ENCODE data around the gene TNS2.

TNS2 gene

DNA sequence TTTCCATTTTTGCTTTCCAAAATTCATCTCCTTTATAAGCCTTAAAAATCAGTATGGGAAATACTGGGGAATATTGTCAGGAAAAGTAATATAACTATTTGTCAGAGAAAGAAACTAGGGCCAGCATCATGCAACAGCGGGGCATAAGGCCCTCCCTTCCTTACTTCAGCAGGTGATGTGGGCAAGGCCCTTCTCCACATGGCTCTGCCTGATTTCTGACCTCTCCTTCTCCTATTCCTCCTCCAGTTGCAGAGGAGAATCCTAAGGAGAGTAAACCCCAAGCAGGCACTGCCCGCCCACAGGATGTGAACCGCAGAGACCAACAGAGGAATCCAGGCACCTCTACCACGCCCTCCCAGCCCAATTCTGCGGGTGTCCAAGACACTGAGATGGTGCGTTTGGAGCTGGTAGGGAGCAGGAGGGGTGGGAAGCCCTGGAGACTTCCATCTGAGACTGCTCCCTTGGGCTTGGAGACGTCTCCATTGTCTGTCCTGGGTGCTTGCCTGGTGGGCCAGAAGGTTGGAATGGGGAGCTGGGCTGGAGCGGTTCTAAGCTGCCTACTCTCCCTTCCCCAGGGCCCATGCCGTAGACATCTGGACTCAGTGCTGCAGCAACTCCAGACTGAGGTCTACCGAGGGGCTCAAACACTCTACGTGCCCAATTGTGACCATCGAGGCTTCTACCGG is 50.7 kb downstream of the TNS2 start:
- TF ChIP-seq, protein P1, sequence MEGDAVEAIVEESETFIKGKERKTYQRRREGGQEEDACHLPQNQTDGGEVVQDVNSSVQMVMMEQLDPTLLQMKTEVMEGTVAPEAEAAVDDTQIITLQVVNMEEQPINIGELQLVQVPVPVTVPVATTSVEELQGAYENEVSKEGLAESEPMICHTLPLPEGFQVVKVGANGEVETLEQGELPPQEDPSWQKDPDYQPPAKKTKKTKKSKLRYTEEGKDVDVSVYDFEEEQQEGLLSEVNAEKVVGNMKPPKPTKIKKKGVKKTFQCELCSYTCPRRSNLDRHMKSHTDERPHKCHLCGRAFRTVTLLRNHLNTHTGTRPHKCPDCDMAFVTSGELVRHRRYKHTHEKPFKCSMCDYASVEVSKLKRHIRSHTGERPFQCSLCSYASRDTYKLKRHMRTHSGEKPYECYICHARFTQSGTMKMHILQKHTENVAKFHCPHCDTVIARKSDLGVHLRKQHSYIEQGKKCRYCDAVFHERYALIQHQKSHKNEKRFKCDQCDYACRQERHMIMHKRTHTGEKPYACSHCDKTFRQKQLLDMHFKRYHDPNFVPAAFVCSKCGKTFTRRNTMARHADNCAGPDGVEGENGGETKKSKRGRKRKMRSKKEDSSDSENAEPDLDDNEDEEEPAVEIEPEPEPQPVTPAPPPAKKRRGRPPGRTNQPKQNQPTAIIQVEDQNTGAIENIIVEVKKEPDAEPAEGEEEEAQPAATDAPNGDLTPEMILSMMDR (IDR thresholded peaks at IDR 0.05; ENCODE audit: borderline replicate concordance, insufficient read depth, low read depth, low read length): no peak
- no peak overlapping the region for H3K4me3 ChIP-seq (ENCODE audit: low read depth, low read length)

DNA sequence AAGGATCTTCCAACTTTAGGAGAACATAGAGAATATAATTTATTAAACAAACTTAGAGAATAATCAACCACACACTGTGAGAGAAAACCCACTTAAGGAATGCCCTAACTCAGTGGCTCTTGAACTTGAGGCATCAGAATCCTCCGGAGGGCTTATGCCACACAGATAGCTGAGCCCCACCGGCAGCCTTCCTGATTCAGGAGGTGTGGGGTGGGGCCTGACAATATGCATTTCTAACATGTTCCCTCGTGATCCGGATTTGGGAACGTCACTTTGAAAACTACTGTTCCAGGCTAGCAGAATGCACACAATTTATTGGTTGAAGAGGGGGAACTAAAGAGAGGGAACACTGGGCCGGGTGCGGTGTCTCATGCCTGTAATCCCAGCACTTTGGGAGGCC is 51.4 kb downstream of the TNS2 start:
- TF ChIP-seq, protein P1 (IDR thresholded peaks at IDR 0.05; ENCODE audit: borderline replicate concordance, insufficient read depth, low read depth, low read length): no peak
- no peak overlapping the region for H3K4me3 ChIP-seq (ENCODE audit: low read depth, low read length)

DNA sequence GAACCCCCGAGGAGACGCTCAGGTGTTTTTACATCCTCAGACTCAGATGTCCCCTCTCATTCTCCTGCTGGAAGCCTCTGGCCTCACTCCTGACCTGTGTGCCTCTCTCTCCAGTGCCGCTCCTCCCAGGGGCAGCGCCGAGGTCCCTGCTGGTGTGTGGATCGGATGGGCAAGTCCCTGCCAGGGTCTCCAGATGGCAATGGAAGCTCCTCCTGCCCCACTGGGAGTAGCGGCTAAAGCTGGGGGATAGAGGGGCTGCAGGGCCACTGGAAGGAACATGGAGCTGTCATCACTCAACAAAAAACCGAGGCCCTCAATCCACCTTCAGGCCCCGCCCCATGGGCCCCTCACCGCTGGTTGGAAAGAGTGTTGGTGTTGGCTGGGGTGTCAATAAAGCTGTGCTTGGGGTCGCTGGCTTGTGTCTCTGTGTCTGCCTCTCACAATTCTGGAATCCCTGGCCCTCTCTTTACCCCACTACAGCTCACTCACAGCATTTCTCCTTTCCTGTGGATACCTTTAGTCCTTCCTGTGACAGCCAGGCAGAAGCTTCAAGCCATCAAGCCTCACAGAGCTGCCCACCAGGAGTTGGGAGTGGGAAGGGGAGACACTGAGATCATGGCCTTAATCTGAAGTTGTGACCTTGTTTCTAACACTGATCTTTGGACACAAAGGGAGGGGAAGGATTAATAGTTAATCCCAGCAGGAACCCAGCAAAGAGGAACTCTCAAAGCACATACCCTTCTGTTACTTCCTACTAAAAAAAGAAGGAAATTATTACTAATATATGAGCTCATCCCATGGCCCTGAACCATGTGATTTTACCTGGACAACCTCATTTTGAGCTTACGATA is 52.3 kb downstream of the TNS2 start:
- TF ChIP-seq, protein P1 (IDR thresholded peaks at IDR 0.05; ENCODE audit: borderline replicate concordance, insufficient read depth, low read depth, low read length): no peak
- H3K4me3 ChIP-seq (ENCODE audit: low read depth, low read length): no peak overlapping the region

DNA sequence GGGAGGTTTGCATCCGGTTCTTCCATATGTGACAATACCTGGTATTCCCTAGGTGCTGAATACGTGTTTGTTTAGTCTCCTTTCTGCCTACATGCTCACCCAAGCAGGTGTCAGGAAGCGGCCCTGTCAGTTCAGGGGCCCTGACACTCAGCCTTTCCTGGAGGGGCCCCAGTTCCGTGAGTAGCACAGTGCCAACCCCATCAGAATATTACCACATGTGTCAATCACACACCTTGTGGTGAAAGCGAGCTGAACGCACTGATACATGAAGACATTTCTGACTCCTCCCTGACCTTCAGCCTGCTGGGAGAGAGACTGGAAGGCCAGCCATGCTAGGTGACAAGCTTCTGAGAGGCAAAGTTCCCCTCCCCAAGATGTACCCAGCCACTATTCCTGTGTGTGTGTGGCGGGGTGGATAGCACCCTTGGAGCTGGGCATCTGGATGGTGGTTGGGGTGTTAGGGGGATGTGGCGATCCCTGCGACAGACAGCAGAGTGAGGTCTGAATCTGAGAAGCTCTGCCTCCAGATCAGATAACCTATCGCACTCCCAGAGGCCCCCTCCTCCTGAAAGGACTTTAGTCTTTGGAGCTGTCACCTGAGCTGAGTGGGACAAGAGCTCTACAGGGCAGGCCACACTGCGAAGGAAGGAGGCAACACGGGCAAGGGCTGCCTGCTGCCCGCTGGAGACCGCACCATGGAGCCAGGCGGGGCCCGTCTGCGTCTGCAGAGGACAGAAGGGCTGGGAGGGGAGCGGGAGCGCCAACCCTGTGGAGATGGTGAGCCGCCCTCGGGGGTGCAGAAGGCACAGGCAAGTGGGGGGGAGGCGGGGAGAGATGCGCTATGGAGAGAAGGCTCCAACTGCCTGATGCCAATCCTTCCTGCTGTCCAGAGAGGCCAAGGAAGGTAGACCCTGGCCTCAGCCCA is 53.3 kb downstream of the TNS2 start, which contains the start of gene SOAT2:
SOAT2 (plus strand) TSS at position 604 of the 925 bp plus-strand sequence; CDS start at position 696, 92 bp downstream.
- TF ChIP-seq, protein P1 (IDR thresholded peaks at IDR 0.05; ENCODE audit: borderline replicate concordance, insufficient read depth, low read depth, low read length): no peak
- H3K4me3 ChIP-seq (ENCODE audit: low read depth, low read length): no peak within 1 kb of the TSS

- H3K4me3 ChIP-seq (ENCODE audit: low read depth, low read length): no peak overlapping the region
- TF ChIP-seq, protein P1 (IDR thresholded peaks at IDR 0.05; ENCODE audit: borderline replicate concordance, insufficient read depth, low read depth, low read length): no peak
Observed at GRCh38 chr12:53103860-53104305, 54.0 kb downstream of the TNS2 start.

DNA sequence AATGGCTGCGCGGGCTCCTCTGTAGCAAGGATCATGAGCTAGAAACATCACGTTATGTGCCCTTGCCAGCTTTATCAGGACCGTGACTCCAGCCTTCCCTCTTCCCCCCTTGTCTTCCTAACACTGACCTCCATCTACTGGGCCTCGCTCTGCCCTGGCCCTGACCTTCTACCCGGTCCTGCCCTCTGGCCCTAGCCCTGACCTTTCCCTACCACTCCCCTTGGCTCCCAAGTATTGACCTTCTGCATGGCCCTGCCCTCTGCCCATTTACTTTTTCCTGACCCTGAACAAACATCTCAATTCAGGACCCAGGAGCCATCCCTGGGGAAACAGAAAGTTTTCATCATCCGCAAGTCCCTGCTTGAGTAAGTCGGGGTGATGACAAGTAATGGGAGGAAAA is 55.4 kb downstream of the TNS2 start:
- no peak overlapping the region for H3K4me3 ChIP-seq (ENCODE audit: low read depth, low read length)
- TF ChIP-seq, protein P1 (IDR thresholded peaks at IDR 0.05; ENCODE audit: borderline replicate concordance, insufficient read depth, low read depth, low read length): no peak

Data from GM12875 (cell line).